ENCODE results near the gene GJB5.
A peak's percentile ranks its signal among the peaks of the same experiment; 100 is the strongest.

GJB5 gene

GRCh38 chr1:34786521-34787325 is 31.9 kb downstream of the GJB5 start:
- peak; percentile 81 for DNase-seq (ENCODE audit: low read depth)
- TF ChIP-seq CTCF (IDR thresholded peaks at IDR 0.05; ENCODE audit: insufficient read depth, low read depth, low read length, missing control alignments) = peak; percentile 94
- no peak overlapping the region for H3K4me3 ChIP-seq (ENCODE audit: low read length)

- no peak for TF ChIP-seq CTCF (IDR thresholded peaks at IDR 0.05; ENCODE audit: insufficient read depth, low read depth, low read length, missing control alignments)
- peak; percentile 37 for DNase-seq (ENCODE audit: low read depth)
These were observed 32.9 kb downstream of the GJB5 start for GRCh38 chr1:34787461-34788420.

GRCh38 chr1:34790985-34791384 is 36.1 kb downstream of the GJB5 start:
- H3K4me3 ChIP-seq (ENCODE audit: low read length) = no peak overlapping the region
- TF ChIP-seq CTCF (IDR thresholded peaks at IDR 0.05; ENCODE audit: insufficient read depth, low read depth, low read length, missing control alignments) = no peak
- no peak for DNase-seq (ENCODE audit: low read depth)

More at GRCh38 chr1:34787461-34788420, 32.9 kb downstream of the GJB5 start:
- no peak overlapping the region for H3K4me3 ChIP-seq (ENCODE audit: low read length)

- no peak overlapping the region for H3K4me3 ChIP-seq (ENCODE audit: low read length)
- no peak for DNase-seq (ENCODE audit: low read depth)
- TF ChIP-seq CTCF (IDR thresholded peaks at IDR 0.05; ENCODE audit: insufficient read depth, low read depth, low read length, missing control alignments) = no peak
These were observed 37.6 kb downstream of the GJB5 start for GRCh38 chr1:34792424-34792823.

- no peak for TF ChIP-seq CTCF (IDR thresholded peaks at IDR 0.05; ENCODE audit: insufficient read depth, low read depth, low read length, missing control alignments)
- no peak within 1 kb of the TSS for H3K4me3 ChIP-seq (ENCODE audit: low read length)
- no peak for DNase-seq (ENCODE audit: low read depth)
These were observed 38.3 kb downstream of the GJB5 start, which contains the start of gene GJA4 for GRCh38 chr1:34792868-34793727. Gene GJA4 (plus strand): TSS chr1:34792999. CDS start chr1:34794214, 1,215 bp downstream.
